GM12801 (cell line): ENCODE measurements around the gene NSMF.

ENCODE experiments used
- TF ChIP-seq, protein P1 (sequence below): IDR thresholded peaks from one replicate; pipeline ENCODE4 v1.5.1; 2011; ENCODE audit warnings: control low read depth; ENCODE audit not compliant: insufficient read length; ENCODE audit errors: extremely low read depth

The NSMF gene

DNA sequence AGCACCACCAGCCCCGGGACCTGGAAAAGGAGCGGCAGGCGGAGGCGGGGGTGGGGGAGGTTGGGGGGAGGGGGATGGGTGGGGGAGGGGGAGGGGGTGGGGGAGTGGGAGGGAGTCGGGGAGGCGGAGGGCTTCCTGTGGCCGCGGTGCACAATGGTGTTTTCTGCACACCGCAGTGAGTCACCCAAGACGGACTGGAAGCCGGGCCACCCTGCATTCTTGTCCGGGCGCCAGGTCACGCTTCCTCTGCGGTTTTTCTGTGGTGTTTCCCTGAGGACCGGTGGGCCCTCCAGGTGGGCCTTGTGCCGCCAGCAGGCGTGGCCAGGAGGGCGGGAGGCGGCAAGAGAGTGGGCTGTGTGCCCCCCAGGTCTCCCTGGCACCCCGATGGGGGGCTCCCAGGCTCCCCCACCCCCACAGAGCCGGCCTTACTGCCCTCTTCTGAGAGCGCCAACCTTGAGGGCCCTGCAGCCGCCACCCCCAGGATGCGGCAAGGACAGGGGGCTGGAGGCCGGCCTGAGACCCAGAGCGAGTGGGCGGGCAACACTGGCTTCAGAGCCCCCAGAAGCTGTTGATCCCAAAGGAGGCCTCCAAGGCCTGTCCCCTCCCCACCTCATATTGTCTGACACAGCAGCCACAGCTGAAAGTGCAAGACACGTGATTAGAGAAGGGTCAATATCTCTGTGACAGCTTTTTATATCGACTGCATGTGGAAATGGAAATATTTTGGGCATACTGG, 47.3 kb downstream of the NSMF start:
- TF ChIP-seq, protein P1, sequence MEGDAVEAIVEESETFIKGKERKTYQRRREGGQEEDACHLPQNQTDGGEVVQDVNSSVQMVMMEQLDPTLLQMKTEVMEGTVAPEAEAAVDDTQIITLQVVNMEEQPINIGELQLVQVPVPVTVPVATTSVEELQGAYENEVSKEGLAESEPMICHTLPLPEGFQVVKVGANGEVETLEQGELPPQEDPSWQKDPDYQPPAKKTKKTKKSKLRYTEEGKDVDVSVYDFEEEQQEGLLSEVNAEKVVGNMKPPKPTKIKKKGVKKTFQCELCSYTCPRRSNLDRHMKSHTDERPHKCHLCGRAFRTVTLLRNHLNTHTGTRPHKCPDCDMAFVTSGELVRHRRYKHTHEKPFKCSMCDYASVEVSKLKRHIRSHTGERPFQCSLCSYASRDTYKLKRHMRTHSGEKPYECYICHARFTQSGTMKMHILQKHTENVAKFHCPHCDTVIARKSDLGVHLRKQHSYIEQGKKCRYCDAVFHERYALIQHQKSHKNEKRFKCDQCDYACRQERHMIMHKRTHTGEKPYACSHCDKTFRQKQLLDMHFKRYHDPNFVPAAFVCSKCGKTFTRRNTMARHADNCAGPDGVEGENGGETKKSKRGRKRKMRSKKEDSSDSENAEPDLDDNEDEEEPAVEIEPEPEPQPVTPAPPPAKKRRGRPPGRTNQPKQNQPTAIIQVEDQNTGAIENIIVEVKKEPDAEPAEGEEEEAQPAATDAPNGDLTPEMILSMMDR, result no peak

DNA sequence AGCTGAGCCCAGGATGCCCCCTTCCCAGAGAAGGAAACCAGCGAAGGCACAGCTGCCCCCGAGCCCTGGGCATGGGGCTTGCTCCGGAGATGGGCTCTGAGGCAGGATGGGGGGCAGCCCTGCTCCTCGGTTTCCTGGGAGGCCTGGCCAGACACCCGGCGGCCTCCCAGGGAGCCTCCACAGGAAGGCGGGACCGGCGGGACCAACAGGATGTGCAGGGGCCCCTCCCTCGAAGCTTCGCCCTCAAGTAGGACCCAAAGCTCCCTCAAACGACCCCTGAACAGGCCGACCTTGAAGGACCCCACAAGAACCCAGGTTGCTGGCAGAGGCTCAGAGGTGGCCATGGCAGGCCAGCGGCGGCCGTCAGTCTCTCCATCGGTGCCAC, 47.9 kb downstream of the NSMF start:
- TF ChIP-seq, protein P1, result no peak

- TF ChIP-seq, protein P1, result no peak
These were observed 48.3 kb downstream of the NSMF start for GRCh38 chr9:137410891-137411249.

- TF ChIP-seq, protein P1, result no peak
These were observed 49.6 kb downstream of the NSMF start for GRCh38 chr9:137409515-137409914.

GRCh38 chr9:137408651-137409405, 50.3 kb downstream of the NSMF start:
- TF ChIP-seq, protein P1, result no peak

DNA sequence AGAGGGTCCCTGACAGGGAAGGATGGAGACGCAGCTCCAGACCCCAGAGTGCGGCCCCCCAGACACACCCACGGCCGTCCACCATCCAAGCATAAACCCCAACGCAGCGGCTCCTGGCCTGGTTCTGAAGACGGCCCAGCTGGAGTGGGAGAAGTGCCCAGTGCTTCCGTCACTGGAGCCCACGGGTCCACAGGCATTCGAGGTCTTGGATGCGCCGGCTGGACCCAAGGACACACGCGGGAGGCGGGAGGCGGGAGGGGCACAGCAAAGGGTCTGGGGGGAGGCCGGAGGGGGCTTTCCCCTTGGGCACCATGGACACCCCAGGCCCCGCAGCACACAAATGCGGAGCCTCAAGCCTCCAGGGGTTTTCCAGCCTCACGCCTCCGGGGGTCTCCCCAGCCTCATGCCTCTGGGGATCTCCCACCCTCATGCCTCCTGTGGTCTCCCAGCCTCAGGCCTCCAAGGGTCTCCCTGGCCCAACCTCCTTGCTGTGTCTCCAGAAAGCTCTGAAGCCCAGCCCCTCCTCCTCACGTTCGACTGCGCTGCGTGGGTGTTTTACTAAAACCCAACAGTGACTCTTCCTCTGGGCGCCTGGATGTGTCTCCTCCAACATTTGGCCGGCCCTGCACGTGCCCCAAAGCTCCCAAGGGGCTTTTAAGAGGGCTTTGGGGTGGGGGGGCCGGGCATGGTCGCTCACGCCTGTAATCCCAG, 51.4 kb downstream of the NSMF start:
- TF ChIP-seq, protein P1, result no peak

DNA sequence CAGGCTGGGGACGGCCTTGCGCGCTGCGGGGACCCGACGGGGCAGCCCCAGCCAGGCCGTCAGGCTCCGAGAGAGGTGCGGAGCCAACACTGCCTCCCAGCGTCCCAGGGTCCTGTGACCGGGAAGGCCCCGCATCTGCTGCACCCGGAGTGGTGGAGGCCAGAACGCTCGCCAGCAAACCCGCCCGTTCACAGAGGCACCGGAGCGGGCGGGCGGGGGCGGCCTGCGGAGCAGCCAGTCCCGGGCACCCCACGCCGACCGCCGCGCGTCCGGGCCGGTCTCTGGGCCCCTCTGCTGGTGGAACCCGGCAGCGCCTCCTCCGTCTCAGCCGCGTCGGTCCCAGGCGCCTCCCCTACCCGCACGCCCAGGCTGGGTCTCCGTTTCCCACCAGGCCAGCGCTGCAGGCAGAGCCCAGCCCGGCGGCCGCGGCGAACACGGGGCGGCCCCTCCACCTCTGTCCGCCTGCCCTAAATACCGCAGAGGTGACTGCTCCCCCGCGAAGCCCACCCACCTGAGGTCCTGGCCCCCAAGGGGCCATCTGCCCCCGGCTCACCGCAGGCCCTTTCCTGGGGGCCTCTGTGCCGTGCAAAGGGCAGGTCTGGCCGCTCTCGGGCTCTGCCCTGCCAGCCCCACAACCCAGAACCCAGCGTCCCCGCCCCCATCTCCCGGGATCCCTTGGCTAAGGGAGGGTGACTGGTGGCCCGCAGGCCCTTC, 52.1 kb downstream of the NSMF start:
- TF ChIP-seq, protein P1, result no peak
